GM18907 (cell line): ENCODE data around the gene IRS1.

ENCODE experiments used
- ATAC-seq: cut with Tn5 transposase; IDR thresholded peaks from one replicate; pipeline ENCODE4 v1.9.1; 2021; ENCODE audit warnings: mild to moderate bottlenecking, moderate library complexity; ENCODE audit not compliant: unreplicated experiment

IRS1 gene

GRCh38 chr2:226793646-226794045 lies 6.0 kb downstream of the IRS1 start:
- no peak for ATAC-seq

- ATAC-seq, result no peak
Observed at GRCh38 chr2:226792155-226792881, 7.3 kb downstream of the IRS1 start.

DNA sequence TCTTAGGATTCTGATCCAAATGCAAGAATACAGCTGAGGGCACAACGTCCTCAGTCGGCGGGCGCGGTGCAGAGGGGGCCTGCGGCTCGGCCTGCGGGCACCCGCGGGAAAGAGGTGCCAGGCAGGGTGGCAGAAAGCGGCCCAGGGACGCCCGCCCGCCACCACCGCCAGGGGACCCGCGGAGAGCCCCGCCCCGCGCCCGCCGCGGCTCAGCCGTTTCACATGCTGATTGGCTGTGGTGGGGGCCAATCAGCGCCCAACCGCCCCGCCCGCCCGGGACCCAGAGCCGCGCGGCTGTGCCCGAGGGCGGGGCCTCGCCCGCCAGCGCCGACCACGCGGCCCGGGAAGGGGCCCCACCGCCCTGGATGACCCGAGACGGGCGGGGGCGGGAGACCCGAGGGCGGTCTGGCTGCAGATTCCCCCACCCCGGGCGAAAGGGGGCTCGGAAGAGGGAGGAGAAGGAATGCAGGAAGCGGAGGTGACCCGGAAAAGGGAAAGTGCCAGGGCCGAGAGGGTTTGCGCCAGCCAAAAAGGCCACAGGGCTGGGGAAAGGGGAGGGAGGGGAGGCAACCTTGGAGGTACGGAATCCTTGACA lies 8.0 kb downstream of the IRS1 start:
- peak; percentile 98 for ATAC-seq

- ATAC-seq, result peak; percentile 70
Observed at GRCh38 chr2:226791056-226791486, 8.5 kb downstream of the IRS1 start.

DNA sequence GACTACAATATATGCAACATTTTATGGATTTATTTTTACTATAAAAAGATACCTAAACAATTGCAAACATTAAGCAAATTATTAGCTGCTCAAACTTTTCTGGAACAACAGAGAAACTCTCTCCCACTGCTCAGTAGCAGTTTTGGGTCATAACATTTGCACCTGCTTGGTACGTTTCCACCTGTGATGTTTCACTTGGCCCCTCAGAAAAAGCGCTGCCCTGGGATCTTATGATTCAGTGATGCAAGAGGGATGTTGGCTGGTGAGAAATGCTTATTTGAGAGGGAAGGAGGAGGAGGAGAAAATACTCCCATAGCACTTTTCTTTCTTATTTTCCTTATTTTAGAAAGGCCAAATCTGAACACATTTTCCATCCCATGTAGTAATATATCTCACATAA lies 9.2 kb downstream of the IRS1 start:
- no peak for ATAC-seq

- ATAC-seq, result no peak
Observed at GRCh38 chr2:226790011-226790410, 9.6 kb downstream of the IRS1 start.

DNA sequence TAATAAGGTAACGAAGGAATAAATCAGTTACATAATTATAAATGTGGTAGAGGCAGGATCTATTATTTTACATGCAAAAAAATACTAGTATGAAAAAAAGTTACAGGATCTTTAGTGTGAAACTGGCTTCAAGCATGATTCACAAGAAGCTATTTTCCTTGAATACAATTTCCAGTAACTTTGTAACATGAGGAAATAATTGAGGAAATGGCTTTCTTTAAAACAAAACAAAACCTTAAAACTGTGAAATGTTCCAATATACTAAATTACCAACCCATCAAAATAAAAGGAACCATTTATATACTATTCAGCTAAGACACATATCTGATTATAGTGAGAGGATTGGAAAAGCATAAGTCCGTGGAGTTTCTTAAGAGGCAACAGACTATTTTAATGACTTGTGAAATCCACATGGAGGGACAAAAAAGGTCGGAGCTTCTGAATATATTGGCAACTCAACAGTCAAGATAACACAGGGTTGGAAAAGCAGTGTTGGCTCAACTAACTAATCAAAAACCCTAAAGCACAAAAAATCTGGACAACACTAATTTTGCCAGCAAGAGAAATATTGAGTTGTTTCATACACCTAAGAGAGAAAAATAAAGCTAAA lies 10.6 kb downstream of the IRS1 start:
- no peak for ATAC-seq

GRCh38 chr2:226788064-226788463 lies 11.6 kb downstream of the IRS1 start:
- ATAC-seq, result no peak

- no peak for ATAC-seq
Observed at GRCh38 chr2:226783885-226784284, 15.7 kb downstream of the IRS1 start.

GRCh38 chr2:226782092-226782713 lies 17.4 kb downstream of the IRS1 start:
- ATAC-seq, result no peak

DNA sequence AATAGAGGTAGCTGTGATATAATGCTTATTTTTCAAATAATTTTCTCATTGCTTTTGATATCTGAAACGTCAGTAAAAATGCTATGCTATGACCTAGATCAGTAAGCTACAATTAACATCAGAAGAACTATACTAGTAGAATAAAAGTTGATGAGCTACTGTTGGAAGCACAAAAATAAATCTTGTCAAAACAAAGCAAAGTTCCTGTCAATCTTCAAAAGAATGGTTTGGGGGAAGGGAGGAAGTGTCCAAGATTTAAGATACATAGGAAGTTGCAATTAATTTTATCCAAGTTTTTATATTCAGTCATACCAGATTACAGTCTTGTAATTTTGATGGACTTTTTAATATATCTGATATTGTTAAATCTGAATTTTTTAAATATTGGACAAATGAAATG lies 19.2 kb downstream of the IRS1 start:
- ATAC-seq, result no peak

- ATAC-seq, result no peak
Observed at GRCh38 chr2:226777611-226778010, 22.0 kb downstream of the IRS1 start.

- ATAC-seq, result no peak
Observed at GRCh38 chr2:226776104-226776503, 23.5 kb downstream of the IRS1 start.

DNA sequence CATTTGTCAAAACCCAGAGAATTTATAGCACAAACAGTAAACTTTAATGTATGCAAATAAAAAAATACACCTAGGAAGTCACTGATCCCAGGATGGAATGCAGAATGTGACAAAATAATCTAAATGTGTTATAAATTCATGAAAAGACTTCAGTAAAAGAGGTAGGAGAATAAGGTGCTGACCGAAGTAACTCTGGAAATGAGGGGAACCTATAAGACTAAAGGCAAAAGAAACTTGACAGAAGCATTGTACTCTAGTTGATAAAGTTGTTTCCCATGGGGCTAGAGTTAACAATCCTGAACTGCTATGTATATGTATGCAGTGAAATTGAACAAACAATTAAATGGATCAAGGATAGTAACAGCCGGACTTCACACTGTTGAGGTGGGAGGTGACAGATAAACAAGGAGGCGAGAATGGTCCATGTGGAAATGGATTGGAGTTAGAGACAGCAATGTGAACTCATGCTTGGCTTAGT lies 24.5 kb downstream of the IRS1 start:
- no peak for ATAC-seq

DNA sequence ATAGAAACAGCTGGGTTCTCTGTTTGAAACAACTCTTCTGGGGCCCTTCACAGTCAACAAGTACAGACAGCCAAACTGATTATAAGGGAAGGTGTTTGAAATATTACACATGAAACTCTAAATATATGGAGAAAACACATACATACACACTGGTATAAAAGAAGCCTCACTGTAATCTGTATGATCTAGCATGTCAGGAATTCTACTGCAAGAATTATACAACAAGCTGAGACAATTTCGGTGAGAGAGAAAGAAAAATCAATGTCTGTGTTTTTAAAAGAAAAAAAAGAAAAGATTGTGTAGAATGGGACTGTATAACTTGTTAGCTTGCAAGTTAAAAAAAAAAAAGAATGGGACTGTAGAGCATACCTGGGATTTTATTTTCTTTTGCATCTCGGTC lies 26.3 kb downstream of the IRS1 start:
- peak; percentile 28 for ATAC-seq

- ATAC-seq, result peak; percentile 97
Observed at GRCh38 chr2:226772389-226773179, 27.0 kb downstream of the IRS1 start.

DNA sequence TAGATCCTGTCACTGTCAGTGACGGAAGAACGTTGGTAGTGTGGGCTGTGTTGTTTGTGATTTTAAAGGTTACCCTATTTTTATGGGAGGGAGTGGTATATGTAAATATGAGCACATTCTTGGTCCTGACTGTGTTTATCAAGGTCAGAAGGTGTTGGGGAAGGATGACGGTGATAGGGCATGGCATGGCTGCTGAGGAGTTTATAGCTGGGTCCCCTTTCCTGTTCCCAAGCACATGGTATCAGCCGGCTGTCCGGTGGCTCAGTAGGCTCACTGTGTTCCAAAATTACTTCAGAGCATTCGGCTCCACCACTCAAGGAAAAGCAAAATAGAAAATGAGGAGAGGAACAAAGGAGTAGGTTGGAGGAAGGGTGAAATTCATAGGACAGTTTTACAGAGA lies 28.6 kb downstream of the IRS1 start:
- ATAC-seq, result no peak

GRCh38 chr2:226767056-226767813 lies 32.4 kb downstream of the IRS1 start:
- ATAC-seq, result no peak

DNA sequence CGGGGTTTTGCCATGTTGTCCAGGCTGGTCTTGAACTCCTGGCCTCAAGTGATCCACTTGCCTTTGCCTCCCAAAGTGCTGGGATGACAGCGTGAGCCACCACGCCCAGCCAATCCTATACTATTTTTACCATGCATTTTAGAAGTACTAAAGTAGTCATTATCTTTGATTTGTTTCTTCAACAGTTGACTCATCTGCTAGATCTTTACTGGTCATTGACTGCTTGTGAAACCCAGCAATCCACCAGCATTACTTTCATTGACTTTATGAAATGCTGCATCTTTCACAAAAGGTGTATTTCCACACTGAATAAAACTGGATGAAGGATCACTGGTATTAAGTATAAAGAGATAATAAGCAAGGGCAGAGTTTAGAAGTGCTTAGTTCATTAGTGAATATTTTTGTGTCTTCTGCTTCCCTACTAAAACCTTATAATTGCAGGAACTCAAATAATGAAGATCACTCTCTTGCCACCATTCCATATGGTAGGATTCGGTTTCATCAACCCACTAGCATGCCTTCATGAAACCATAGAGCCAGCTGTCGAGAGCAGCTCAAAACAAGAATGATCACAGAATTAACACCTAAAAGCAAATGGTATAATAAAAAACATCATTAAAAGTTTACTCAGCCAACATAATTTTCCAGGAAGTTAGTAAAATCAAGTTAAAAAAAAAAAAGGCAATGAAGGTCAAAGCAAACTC lies 33.1 kb downstream of the IRS1 start:
- ATAC-seq, result no peak

DNA sequence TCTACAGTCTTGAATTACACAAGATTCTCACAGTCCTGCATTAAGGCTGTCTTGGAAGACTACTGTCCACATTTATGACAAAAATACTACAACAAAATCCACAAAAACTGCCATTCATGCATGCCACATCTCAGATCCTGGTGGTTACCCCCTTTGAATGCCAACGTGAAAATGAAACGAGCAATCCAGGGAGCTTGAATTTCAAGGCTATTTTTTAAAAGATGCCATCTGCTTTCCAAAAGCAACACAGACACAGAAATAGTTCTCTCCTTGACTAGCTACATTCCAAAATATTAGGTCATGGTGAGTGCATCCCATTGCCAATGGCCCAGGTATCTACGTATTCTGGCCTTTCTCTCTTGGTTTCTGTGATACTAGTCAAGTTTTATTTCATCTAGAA lies 36.3 kb downstream of the IRS1 start:
- no peak for ATAC-seq
